Smooth muscle cell (in vitro differentiated cells): Measurements from ENCODE around the gene DAG1. TPM values are rescaled to one million over a fixed set of nuclear protein-coding genes. Genes with fewer than 3 reads are reported as not detected.

ENCODE experiments used
- DNase-seq: peaks from one replicate; lab custom pipeline; 2025; ENCODE audit not compliant: unreplicated experiment; lab: John Stamatoyannopoulos, UW
- H2AFZ ChIP-seq: fragments of 200-600 bp; sonication (generic); 2 replicates; pipeline ENCODE4 v1.6.0; 2016; ENCODE audit warnings: antibody characterized with exemption, low read depth, mild to moderate bottlenecking
- H3F3A ChIP-seq: fragments of 200-600 bp; sonication (generic); 2 replicates; pipeline ENCODE4 v1.6.0; 2017; ENCODE audit warnings: antibody characterized with exemption, low read depth
- H3K27ac ChIP-seq: fragments of 200-600 bp; sonication (generic); 2 replicates; pipeline ENCODE4 v1.5.1; 2016; ENCODE audit warnings: low read depth, mild to moderate bottlenecking
- H3K27me3 ChIP-seq: fragments of 200-600 bp; sonication (generic); 2 replicates; pipeline ENCODE4 v1.6.1; 2016; ENCODE audit warnings: low read depth, mild to moderate bottlenecking
- H3K36me3 ChIP-seq: fragments of 200-600 bp; sonication (generic); 2 replicates; pipeline ENCODE4 v1.5.1; 2016; ENCODE audit warnings: low read depth
- H3K4me1 ChIP-seq: fragments of 200-600 bp; sonication (generic); 2 replicates; pipeline ENCODE4 v1.5.1; 2016; ENCODE audit warnings: low read depth
- H3K4me2 ChIP-seq: fragments of 200-600 bp; sonication (generic); 2 replicates; pipeline ENCODE4 v1.6.0; 2016; ENCODE audit warnings: mild to moderate bottlenecking
- H3K4me3 ChIP-seq: fragments of 200-600 bp; sonication (generic); 2 replicates; pipeline ENCODE4 v1.5.1; 2016; ENCODE audit warnings: mild to moderate bottlenecking
- H3K79me2 ChIP-seq: fragments of 200-600 bp; sonication (generic); 2 replicates; pipeline ENCODE4 v1.6.0; 2016; ENCODE audit warnings: low read depth, mild to moderate bottlenecking
- H3K9ac ChIP-seq: fragments of 200-600 bp; sonication (generic); 2 replicates; pipeline ENCODE4 v1.6.0; 2016; ENCODE audit warnings: low read depth
- H3K9me3 ChIP-seq: fragments of 200-600 bp; sonication (generic); replicated peaks from 2 replicates; pipeline ENCODE4 v1.5.1; 2016; ENCODE audit warnings: low read depth
- H4K20me1 ChIP-seq: fragments of 200-600 bp; sonication (generic); 2 replicates; pipeline ENCODE4 v1.6.0; 2016; ENCODE audit warnings: low read depth
- WGBS: methylation state at CpG from one replicate; pipeline ENCODE4 v1.1.7; 2016; ENCODE audit warnings: low lambda C conversion rate; 5-methylcytosine and 5-hydroxymethylcytosine counted together
- polyA plus RNA-seq: library from polyadenylated mRNA; unstranded; fragments of >200 nt; fragmentation: Nextera tagmentation; extraction: Ambion mirVana; gene quantifications from 2 replicates; pipeline ENCODE4 v1.2.1, GENCODE V29; 2016
- total RNA-seq: library from RNA; depleted of rRNA; stranded (reverse); fragments of >200 nt; gene quantifications from 2 replicates; pipeline ENCODE4 v1.2.3, GENCODE V29; 2014
- TF ChIP-seq, protein P1 (sequence below): fragments of 200-600 bp; sonication (generic); IDR thresholded peaks from 2 replicates; pipeline ENCODE4 v1.5.1; 2017; ENCODE audit warnings: borderline replicate concordance, mild to moderate bottlenecking, antibody characterized with exemption; ENCODE audit not compliant: insufficient read depth, poor library complexity, severe bottlenecking

DAG1 gene
- total and polyA plus RNA-seq, 2 experiments from 2014 or later, result 32.1 to 61.6 TPM

GRCh38 chr3:49539659-49540560 is 69.8 kb downstream of the DAG1 start:
- TF ChIP-seq, protein P1, sequence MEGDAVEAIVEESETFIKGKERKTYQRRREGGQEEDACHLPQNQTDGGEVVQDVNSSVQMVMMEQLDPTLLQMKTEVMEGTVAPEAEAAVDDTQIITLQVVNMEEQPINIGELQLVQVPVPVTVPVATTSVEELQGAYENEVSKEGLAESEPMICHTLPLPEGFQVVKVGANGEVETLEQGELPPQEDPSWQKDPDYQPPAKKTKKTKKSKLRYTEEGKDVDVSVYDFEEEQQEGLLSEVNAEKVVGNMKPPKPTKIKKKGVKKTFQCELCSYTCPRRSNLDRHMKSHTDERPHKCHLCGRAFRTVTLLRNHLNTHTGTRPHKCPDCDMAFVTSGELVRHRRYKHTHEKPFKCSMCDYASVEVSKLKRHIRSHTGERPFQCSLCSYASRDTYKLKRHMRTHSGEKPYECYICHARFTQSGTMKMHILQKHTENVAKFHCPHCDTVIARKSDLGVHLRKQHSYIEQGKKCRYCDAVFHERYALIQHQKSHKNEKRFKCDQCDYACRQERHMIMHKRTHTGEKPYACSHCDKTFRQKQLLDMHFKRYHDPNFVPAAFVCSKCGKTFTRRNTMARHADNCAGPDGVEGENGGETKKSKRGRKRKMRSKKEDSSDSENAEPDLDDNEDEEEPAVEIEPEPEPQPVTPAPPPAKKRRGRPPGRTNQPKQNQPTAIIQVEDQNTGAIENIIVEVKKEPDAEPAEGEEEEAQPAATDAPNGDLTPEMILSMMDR, result peak; percentile 90
- Histone ChIP-seq H3K4me2 (peak overlapping the region; percentile 88), H4K20me1 (no peaks in the 10 kb centered on the region), H3K4me1 (no peaks in the 10 kb centered on the region), H3K9me3 (no peaks in the 10 kb centered on the region), H2AFZ (peak overlapping the region; percentile 84), H3F3A (no peaks in the 10 kb centered on the region), H3K79me2 (no peaks in the 10 kb centered on the region), H3K27me3 (peaks cover 11% of the 10 kb centered on the region), H3K27ac (peak overlapping the region; percentile 14), H3K9ac (no peak overlapping the region), H3K4me3 (peak overlapping the region; percentile 52), H3K36me3 (no peaks in the 10 kb centered on the region)
- 2% methylated on average over 60 of the region's 63 CpGs for WGBS
- DNase-seq, result peak; percentile 92

GRCh38 chr3:49552087-49552486 is 82.0 kb downstream of the DAG1 start:
- Histone ChIP-seq H3K27ac (no peak overlapping the region), H3K27me3 (peaks cover 27% of the 10 kb centered on the region), H3K4me1 (peaks cover 3% of the 10 kb centered on the region), H3F3A (peaks cover 3% of the 10 kb centered on the region), H4K20me1 (no peaks in the 10 kb centered on the region), H3K4me2 (no peak overlapping the region), H3K9ac (no peak overlapping the region), H3K4me3 (no peak overlapping the region), H2AFZ (no peak overlapping the region), H3K9me3 (no peaks in the 10 kb centered on the region), H3K36me3 (no peaks in the 10 kb centered on the region), H3K79me2 (no peaks in the 10 kb centered on the region)
- TF ChIP-seq, protein P1, result no peak
- DNase-seq, result no peak

DNA sequence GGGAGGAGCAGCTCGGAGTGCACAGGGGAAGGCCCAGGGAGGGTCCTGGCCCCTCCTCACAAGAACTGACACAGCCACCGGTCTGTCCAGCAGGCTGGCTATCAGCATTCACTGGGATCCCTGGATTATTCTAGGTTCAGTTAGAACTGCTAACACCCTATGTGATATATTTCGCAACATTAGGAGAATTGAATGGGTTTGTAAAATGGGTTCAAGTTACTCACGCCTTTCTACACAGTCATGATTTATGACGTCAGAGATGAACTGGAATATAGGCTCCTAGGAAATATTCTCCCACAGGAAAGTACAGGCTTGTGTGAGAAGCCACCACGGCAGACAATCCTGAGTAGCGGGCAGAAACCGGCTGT is 83.2 kb downstream of the DAG1 start:
- DNase-seq, result no peak
- Histone ChIP-seq H4K20me1 (no peaks in the 10 kb centered on the region), H3K79me2 (no peaks in the 10 kb centered on the region), H3K9ac (no peak overlapping the region), H3K4me1 (peaks cover 3% of the 10 kb centered on the region), H3K27ac (no peak overlapping the region), H3K27me3 (peaks cover 21% of the 10 kb centered on the region), H3K36me3 (no peaks in the 10 kb centered on the region), H3K4me3 (peak overlapping the region; percentile 63), H2AFZ (peak overlapping the region; percentile 93), H3K4me2 (peak overlapping the region; percentile 93), H3F3A (peaks cover 3% of the 10 kb centered on the region), H3K9me3 (no peaks in the 10 kb centered on the region)
- TF ChIP-seq, protein P1, result no peak
- 63% methylated on average over 8 of the region's 8 CpGs for WGBS
